IPS DF 19.7 (cell line): Measurements from ENCODE around the gene GMDS.
"Not testable (repeated sequence)": the region's sequence is repeated elsewhere in the genome, so short reads cannot be mapped to it uniquely, and the experiment has no call there.

Experiments used
- DNase-seq: peaks from one replicate; pipeline ENCODE4 v3.0.0-alpha.2; 2013; ENCODE audit warnings: low read depth, low spot score

The GMDS gene

DNA sequence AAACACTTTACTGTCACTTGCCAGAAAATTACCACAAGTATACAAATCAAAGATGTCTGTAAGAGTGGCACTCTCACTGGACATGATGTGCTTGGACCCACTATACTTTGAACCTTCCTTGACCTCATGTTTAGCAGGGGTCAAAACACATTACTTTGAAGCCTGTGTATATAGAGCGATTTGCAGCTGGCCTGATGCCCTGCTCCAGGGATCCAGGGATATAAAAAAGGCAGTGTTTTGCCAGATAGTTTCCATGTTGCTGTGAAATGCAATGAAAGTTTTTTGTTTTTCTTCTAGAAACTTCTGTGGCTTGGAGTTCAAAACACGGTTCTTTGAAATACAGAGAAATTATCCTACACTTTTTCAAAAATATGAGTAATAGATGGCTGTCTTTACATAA lies 470.0 kb downstream of the GMDS start:
- no peak for DNase-seq

DNA sequence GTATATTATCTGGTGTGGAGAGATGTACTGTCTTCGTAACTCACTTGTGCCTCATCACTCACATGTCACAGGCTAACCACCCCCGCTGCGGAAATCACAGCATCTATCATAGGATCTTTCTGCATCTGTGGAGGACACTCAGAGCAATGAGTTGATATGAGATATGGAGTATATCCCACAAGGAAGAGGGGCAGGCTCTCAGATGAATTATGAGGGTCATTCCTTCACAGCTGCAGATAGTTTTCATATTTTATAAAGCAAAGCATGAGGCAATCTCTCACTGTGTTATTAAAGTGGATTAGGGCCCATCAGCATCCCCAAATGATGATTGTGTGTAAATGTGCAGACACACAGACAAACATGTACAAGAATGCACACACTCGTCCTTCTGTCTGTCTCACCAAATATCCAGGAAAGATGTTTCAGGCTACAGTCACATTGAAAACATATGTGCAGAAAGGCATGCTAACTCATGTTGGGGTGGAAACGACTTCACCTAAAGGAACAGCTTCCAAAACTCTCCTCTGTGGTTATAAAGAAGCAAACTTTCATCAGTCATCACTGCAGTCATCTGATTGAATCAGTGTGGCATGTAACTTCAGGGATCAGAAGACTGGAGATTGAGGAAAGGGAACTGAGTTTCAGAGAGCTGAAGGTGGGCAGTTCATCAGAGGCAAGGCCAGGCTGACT lies 471.0 kb downstream of the GMDS start:
- no peak for DNase-seq

DNA sequence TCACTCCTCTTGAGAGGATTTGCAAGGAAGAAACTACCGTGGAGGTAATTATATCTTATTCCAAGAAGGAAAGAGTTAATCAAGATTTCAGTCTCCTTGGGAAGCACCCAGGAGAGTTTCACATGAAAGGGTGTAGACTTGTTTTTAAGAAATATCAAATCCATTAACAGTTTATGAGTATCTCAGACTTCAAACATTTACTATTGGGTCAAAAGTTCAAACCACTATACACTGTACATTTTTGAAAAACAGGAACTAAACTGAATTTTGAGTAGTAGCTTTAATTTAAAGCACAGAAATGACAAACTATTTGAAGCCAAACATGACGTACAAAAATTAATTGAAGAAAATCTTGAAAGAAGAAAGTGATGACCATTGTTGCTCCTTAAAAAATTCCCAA lies 471.7 kb downstream of the GMDS start:
- no peak for DNase-seq

DNA sequence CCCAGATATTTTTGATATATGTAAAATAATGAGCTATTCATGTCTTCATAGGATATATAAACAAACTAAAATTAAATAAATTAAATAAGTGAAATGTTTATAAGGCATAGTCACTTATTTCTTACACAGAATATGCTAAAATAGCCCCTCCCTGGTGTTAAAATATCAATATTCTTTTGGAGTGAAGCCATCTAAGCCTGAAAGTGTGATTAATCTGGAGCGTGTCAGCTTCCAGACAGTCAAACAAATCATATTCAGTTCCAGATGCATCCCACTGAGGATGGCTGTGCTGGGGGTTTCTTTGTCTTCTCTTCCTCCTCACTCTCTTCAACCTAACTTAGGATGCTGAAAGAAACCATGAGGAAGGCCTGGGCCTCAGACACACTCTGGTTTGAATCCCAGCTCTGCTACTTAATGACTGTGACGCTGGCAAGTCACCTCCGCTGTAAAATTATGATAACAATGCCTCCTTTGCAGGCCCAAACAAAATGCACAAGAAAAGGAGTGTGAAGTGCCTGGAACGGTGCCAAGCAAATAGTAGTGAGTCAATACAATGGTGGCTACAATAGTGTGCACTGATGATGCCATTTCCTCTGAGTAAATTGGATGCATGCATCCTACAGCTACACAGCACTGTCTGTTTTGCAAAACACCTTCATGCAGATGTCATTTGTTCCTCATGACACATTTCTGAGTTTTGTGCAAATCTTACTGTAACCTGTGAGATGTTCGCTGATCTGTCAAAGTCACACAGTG lies 474.3 kb downstream of the GMDS start:
- DNase-seq: no peak

DNA sequence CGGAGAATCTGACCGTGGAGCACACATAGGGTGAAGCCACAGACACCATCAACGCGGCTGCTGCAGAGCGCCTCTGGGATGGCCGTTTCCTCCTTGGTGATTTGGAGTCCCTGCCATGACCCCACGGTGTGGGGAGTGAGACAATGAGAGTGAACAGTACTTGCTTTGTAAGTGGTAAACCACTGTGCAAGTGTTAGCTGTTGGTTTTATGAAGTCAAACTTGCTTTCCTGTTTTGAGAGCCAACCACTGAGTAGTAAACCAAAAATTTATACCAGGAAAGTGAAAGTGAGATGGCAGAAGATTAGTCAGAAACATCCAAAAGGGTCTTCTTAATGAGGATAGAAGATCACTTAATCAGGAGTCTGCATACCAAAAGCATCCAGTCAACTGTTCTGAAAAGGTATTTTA lies 475.0 kb downstream of the GMDS start:
- DNase-seq: no peak

DNA sequence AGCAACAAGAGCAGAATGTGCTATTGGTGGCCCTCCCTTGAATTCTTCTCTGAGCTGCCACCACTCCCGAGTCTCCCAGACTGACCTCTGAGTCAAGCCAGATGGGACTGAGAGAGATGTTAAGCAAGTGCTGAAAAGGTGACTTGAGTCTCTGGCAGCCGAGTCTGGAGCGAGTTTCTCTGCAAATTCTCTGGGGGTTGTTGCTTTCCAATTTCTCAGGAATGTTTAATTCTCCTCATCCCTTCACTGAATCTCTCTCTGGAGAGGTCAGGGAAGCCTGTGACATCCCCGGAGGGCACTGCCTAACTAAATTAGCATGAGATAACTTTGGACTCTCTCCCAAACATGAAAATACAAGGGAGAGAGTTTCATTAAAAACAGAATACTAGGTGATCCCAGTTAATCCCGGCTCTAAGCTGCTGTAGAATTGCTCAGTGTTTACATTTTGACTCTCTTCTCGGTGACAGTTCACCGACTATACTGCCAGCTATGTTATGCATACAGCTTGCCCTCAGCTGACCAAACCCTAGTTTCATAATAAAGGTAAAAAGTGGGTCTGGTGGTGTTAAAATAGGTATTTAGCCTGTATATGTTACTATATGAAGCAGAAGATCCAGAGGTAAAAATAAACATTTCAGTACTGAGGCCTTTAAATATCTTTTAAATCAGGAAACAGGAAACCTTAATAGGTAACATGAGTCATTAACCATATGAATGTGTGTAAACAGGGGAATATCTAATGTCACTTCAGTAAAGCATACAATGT lies 477.7 kb downstream of the GMDS start:
- no peak for DNase-seq

DNA sequence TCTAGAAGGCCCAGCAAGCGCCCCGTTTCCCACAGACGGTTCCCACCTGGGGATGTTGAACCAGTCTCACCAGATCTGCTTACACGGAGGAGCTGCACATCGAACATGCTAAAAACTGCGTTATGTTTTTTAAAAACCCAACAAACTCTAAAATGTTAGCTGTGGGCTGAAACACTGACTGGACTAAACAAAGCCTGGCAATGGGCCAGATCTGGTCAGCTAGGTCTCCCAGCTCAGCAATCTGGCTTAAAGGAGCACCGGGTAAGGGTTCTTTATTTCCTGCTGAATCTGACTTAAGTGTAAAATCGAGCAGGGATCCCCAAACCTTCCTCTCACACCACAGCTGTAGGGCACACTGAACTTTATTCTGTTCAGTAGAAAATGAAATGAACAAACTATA lies 478.8 kb downstream of the GMDS start:
- DNase-seq: no peak

DNA sequence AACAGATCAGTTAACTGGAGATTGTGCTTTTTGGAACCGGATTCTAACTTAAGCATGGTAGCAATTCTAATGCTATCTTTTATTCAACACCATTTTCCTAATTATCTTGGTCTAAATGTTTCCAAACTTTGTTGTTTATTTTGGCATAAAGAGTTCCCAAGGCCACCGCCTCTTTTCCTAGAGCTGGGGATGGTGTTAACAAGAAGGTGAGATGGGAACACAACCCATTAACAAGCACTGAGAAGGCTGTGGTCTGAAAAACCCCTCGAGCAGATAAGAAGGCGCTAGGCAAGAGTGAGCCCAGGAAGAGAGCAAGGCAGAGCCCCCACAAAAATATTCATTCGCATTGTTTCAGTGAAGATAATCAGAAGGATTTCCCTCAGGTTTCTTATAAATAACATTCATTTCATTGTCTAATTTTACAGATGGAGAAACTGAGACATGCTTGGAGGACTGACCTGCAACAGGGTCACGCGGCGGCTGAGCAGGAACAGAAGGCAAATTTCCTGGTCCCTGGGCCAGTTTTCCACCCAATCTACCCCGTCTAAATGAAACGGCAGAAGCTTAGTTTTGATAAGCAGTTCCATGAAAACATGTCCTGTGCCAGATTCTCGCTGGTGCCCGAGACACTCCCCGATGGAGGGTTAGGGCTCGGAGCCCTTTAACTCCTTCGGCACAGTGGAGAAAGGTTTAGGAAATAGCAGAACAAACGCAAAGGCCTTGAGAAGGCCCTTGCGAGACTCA lies 480.1 kb downstream of the GMDS start:
- no peak for DNase-seq

DNA sequence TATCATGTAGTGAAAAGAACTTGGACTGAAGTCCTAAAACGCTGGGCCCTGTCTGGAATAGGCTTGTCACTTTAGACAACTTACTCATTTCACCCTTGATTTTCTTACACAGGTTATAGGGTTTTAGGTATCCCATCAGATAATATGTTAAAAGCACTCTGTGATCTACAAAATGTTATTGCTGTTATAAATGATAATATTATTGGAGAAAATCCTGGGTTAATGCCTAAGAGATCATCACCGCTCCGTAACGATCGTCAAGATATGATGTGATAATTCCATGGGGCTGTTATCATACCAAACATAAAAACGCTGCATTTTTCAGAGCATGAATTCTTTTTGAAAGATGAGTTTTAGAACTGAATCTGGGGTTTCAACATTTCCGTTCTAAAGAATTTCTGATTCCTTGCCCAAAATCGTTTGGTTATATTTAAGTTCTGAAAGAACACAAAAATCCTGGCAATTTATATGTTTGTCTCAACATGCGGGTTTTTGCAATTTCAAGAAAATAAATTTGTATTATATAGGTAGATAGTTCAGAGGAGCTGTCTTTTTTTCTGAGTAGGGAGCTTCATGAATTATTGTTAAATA lies 480.9 kb downstream of the GMDS start:
- DNase-seq: no peak

DNA sequence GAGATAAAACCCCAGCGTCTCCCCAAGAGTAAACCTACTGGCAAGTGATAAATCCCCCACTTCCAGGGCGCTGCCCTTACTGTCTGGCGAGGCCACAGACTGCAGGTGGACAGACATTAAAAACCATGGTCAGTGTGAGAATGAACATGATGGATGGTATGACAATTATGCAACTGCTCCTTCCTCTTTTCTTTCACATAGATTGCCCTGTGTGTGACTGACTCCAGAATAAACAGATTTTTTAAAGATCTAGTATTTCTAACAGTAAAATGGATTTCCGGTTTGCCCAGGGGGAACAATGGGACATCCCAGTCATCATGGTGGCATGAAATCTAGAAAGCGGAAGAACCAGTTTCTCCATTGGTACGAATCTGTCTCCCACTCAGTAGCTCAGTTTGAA lies 482.0 kb downstream of the GMDS start:
- DNase-seq: no peak

DNA sequence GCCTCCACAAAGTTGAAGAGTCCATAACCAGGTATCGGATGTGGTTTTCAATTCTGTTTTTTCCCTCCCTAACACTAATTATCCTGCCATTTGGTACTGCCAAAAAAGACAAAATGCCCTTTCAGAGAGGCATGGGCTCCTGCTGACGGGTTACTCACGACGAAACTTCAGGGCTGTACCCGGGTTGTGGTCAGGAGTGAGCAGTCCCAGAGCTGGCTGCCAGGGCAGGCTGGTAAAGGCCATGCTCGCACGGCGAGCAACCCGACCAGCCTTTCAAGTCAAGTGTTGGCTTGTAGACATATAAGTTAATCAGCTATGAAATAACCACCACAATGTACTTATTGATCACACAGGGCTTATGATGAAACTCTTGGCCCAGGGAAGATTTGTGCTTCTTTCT lies 483.2 kb downstream of the GMDS start:
- no peak for DNase-seq

DNA sequence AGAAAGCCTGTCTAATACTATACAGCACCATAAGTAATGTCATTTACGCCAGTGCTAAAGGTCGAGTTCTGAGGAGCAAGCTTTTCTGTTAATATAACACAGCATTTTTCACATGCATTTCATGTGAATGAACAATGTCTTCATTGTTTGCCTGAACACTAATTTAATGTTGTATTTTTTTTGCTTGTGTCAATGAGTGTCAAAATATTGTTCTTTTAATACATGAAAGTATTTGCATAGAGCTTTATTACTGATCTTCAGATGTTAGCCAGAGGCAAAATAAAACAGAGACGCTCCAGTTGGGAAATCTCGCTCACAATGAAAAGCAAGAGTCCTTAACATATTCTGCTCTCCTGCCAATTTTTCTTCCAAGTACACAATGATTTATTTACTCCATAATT lies 483.9 kb downstream of the GMDS start:
- no peak for DNase-seq

DNA sequence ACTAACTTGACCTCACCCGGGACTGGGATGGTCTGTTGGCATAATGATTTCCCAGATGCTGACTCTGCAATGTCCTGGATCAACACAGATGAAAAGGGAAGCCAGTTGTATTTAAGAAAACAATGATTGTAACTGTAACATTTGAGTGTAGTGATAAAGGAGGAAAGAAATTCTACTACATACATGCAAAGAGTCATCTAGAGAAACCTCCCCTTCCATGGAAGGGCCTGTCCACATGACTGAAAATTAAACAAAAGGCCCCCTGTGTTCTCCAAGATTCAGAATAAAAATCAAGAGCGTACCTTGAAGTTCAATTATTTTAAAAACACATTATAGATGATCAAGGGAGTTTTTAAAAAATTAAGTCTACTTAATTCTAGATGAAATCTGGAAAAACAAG lies 484.5 kb downstream of the GMDS start:
- no peak for DNase-seq

DNA sequence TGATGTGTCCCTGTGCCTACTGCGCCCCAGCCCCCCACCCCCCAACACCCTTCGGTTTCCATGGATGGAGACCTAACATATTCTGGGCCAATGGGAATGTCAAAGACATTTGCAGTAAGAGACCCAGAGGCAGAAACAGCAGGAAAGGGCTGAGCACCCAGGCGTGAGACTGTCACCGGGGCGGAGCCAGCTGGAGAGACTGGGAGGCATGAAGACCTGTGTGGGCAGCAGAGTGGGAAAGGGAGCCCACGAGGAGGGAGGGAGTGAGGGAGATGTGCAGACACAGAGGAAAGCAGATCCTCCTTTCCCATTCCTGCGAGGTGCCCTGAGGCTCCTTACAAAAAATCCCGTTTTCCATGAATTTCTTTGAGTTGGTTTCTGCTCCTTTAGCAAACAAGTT lies 485.5 kb downstream of the GMDS start:
- no peak for DNase-seq

DNA sequence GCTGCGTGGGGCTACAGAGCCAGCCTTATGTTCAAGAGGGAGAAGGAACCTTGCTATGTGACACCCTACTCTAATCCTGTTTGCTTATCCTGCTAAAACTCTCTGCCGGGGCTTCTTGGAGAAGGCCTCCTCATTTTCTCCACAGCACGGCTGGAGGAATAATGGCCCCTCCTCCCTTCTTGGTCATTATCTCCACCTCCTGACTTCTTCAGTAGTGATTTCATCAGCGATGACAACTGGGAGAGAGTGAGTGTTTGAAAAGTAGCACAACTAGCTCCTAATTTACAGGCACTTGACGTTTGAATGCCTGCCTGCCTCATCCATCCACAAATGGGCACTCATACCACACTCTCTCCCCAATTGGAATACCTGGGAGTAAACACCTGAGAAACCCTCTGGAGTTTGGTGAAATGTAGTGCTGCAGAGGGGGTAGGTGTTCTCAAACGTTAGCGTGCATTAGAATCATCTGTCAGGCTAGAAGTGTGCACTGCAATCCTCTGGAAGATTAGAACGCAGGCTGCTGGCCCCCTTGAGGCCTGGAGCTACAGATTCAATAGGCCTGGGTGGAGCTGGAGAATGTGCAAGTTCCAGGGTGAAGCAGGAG lies 487.2 kb downstream of the GMDS start:
- DNase-seq: no peak

DNA sequence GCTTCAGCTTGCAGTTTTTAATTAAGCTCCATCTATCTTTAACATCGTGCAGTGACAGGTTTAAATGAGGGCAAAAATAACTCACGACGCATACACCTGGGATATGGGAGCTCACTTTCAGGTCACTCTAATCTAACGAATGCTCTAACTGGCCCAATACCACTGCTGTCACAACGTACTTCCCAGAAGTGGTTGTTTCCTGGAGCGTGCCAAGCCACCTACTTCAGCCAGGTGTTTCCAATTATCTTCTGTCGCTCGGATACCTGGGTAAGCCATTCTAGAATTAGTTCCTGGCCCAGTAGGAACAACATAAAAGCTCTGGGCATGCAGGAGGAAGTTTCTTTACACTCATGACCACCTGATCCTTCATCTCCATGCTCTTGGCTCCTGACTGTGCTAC lies 488.3 kb downstream of the GMDS start:
- DNase-seq: no peak

DNA sequence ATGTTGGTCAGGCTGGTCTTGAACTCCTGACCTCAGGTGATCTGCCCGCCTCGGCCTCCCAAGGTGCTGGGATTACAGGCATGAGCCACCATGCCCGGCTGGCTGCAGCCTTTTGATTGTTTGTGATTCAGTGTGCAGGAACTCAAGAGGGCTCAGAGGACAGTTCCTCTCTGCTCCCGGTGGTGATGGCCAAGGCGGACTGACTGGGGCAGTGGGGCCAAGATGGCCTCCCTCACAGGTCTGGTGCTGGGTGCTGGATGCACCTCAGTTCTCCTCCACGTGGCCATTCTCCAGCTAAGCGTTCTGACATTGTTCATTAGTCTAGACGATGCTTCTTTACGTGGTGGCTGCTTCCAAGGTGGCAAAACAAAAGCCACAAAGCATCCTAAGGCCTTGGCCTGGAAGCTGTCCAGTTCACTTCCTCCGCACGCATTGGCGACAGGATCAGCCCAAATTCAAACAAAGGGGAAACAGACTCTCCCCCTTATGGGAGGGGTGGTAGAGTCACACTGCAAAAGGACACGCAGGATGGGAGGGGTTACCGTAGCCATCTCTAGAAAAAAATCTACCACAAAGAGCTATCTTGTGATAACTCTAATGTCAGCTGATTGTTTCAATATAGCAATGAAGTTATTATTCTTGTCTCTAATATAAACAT lies 488.8 kb downstream of the GMDS start:
- DNase-seq: no peak

DNA sequence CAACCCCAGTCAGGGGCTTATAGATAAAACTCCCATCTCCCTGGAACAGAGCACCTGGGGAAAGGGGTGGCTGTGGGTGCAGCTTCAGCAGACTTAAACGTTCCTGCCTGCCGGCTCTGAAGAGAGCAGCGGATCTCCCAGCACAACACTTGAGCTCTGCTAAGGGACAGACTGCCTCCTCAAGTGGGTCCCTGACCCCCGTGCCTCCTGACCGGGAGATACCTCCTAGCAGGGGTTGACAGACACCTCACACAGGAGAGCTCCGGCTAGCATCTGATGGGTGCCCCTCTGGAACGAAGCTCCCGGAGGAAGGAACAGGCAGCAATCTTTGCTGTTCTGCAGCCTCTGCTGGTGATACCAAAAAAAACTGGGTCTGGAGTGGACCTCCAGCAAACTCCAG lies 494.3 kb downstream of the GMDS start:
- not testable (repeated sequence) for DNase-seq

DNA sequence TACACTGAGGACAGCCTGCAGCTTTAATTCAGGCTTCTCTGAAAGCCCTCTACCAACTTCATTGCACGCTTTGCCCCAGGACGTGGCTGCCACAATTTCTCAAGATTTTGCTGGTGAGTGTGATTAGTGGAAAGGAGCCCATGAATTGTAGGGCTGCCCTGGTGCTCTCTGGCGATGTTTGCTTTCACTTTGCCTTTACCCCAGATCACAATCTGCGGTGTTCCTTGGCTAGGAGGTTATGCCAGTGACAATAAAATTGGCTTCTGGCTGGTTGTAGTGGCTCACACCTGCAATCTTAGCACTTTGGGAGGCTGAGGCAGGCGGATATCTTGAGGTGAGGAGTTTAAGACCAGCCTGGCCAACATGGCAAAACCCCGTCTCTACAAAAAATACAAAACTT lies 496.4 kb downstream of the GMDS start:
- no peak for DNase-seq

DNA sequence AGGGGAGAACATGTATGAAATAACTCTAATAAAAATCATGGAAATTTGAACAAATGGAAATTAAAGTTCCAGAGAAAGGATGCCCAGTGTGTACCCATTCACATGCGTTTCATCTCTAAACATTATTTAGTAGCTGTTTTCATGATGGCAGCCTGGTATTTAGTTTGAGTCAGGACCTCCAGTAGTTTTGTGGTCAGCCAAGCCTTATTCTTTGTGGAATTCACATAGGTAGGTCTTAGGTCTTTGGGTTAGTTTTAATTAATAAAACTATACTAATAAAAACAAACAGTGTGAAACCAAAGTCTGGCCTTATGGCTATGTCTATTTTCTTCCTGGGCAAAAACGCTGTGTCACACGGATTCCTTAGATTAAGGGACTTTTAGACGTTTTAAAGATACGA lies 497.9 kb downstream of the GMDS start:
- DNase-seq: no peak

DNA sequence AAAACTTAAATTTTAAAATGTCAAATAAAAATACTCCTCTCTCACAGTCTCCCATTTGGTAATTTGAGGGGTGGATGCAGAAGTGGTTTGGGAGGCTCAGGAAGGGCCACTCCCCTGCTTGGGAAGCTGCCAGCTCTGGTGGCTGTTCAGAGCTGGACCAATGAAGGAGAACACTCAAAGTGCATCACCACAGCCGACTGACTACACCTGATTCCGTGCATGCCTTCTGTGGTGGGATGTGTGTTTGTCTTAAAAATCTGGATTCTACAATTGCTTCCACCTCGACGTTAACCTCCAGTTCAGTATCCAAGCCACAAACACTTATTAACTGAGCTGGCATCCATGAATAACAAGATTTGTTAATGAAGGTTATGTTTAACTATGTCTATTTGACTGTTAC lies 498.4 kb downstream of the GMDS start:
- DNase-seq: no peak
